NB4 (cell line): ENCODE measurements around the gene SFSWAP.

Source experiments
- DNase-seq: peaks from one replicate; pipeline ENCODE4 v3.0.0; 2010; ENCODE audit warnings: low read depth
- H3K4me3 ChIP-seq: one replicate; pipeline ENCODE4 v1.5.1; 2011; ENCODE audit warnings: mild to moderate bottlenecking, low read depth, low read length, moderate library complexity
- CTCF ChIP-seq: IDR thresholded peaks from one replicate; pipeline ENCODE4 v1.5.1; 2012; ENCODE audit warnings: low read depth, low read length
- MYC ChIP-seq: IDR thresholded peaks from 2 replicates; pipeline ENCODE4 v1.6.1; 2011; ENCODE audit warnings: low read depth, low read length
- POLR2A ChIP-seq: IDR thresholded peaks from 2 replicates; pipeline ENCODE4 v1.6.1; 2011; ENCODE audit warnings: mild to moderate bottlenecking; ENCODE audit not compliant: insufficient read length; ENCODE audit errors: extremely low read depth
- TF ChIP-seq, protein P1 (sequence below): IDR thresholded peaks from 2 replicates; pipeline ENCODE4 v1.6.1; 2011; ENCODE audit warnings: low read depth, low read length

Gene SFSWAP

GRCh38 chr12:131785763-131786330, 75.0 kb downstream of the SFSWAP start:
- TF ChIP-seq POLR2A (no peak), CTCF (no peak), MYC (no peak)
- TF ChIP-seq, protein P1, sequence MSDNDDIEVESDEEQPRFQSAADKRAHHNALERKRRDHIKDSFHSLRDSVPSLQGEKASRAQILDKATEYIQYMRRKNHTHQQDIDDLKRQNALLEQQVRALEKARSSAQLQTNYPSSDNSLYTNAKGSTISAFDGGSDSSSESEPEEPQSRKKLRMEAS = no peak
- no peak for DNase-seq
- H3K4me3 ChIP-seq = no peak overlapping the region

DNA sequence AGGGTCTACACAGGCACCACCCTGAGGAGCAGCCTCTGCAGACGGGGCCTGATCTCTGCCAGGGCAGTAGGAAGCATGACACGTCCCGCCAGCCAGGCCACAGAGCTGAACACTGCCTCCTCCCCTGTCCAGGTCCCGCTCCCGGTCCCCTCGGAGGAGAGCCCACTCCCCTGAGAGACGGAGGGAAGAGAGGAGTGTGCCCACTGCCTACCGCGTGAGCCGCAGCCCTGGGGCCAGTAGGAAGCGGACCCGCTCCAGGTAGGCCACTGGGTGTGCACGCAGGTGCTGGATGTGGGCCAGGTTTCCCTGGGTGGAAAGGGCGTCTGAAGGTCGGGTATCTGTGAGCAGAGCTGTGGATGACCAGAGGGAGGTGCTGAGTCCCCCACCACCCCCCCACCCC, 75.4 kb downstream of the SFSWAP start:
- no peak for DNase-seq
- no peak overlapping the region for H3K4me3 ChIP-seq
- TF ChIP-seq MYC (no peak), CTCF (no peak), POLR2A (no peak)
- TF ChIP-seq, protein P1 = no peak

DNA sequence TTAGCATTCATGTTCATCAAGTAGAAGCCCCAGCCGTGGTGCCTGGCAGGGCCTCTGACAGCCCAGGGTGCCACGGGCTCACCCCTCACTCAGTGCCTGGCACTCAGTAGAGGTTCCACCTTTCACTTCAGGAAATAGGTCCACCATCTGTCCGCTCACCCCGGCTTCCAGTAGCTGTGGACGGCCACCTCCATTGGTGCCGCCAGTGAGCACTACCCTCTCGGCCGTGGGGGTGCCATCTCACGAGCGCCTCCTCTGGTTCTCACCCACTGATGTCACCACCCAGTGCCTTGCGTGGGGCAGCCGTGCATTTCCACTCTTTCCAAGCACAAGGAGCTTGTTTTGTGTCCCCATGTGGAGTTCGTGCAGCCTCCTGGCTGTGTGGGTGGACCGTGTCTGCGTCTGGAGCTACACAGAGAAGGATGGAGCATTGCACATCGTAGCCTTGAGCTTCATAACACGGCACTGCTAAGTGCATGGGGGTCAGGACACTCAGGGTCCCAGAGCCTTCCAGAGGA, 76.3 kb downstream of the SFSWAP start:
- no peak overlapping the region for H3K4me3 ChIP-seq
- DNase-seq = no peak
- TF ChIP-seq POLR2A (no peak), MYC (no peak), CTCF (no peak)
- TF ChIP-seq, protein P1 = no peak

DNA sequence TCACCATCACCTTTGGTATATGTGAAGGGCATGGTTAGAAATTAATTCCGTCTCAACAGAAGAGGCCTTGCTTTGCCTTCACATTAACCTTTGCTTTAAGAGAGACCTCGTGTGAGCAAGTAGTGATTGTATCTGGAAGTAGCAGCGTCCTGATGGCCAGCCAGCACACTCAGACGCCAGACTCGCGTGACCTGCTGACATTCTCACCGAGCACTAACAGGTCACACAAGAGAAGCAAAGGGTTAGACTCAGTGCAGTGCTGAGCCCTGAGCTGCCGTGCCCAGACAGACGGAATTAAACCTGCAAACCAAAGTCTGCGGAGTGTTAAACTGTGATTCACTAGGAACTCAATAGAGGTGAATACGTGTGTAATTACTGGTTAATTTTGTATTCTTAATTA, 77.2 kb downstream of the SFSWAP start:
- DNase-seq = no peak
- no peak overlapping the region for H3K4me3 ChIP-seq
- TF ChIP-seq POLR2A = no peak
- no peak for TF ChIP-seq MYC
- no peak for TF ChIP-seq CTCF
- TF ChIP-seq, protein P1 = no peak

DNA sequence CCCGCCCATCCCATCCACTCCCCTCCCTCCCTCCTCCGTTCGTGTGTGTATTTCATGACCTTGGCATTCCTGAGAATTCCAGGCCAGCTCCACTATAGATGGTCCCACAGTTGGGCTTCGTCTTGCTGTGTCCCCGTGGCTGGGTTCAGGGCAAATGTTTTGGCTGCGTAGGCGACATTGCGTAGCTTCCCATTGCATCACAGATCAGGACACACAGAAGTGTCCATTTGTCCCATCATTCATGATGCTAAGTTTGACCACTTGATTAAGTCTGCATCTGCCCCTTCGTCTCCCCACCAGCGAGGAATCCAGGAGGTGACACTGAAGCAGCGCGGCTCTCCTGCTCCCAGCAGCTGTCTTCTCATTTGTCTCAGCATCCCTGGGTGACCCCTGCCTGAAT, 78.7 kb downstream of the SFSWAP start:
- TF ChIP-seq POLR2A (no peak), CTCF (no peak), MYC (no peak)
- TF ChIP-seq, protein P1 = no peak
- H3K4me3 ChIP-seq = no peak overlapping the region
- DNase-seq = no peak
